K562 (cell line): ENCODE results near the gene CADPS2. TPM values are rescaled to one million over a fixed set of nuclear protein-coding genes. Genes with fewer than 3 reads are reported as not detected.

Source experiments
- ATAC-seq: fragments of 200-7000 bp; cut with Tn5 transposase; 3 replicates; pipeline ENCODE4 v1.9.1; 2020; ENCODE audit warnings: moderate library complexity
- BruUV-seq: library from RNA; stranded (reverse); fragments of 400-500 nt; replicated peaks from 2 replicates; lab custom pipeline; 2021; lab: Mats Ljungman, UMichigan
- CTCF ChIA-PET: fragments of 300-600 bp; formaldehyde crosslinking; extraction: SDS; loops from one replicate; lab custom pipeline; 2021; ENCODE audit warnings: low intra/inter-chr PET ratio; lab: Yijun Ruan, JAX
- POLR2A ChIA-PET: fragments of 300-600, 350-650 bp; sonication (Branson Sonifier 250); formaldehyde crosslinking; extraction: SDS; loops from one replicate; lab custom pipeline; 2021; ENCODE audit warnings: antibody characterized with exemption, inconsistent platforms; lab: Yijun Ruan, JAX
- DNase-seq, 4 experiments: peaks; one replicate each; pipeline versions ENCODE4 v3.0.0 to v3.0.0-alpha.2; 2011 to 2018; ENCODE audit warnings: low spot score in 3 of 4, mixed read lengths in 3 of 4; ENCODE audit errors: extremely low read depth in 1 of 4
- FAIRE-seq: peaks from 2 replicates; lab custom pipeline; 2011; peaks lifted over from hg19 to GRCh38; lab: Jason Lieb, UNC
- H2AFZ ChIP-seq: 2 replicates; pipeline ENCODE4 v1.6.0; 2011; ENCODE audit warnings: low read depth, low read length, control low read depth, inconsistent platforms
- H3K27ac ChIP-seq: fragments of 200-600 bp; 3 replicates; pipeline ENCODE4 v1.8.0; 2011; ENCODE audit warnings: low read depth, mild to moderate bottlenecking, control low read depth, inconsistent platforms, low read length, moderate library complexity, mixed read lengths; ENCODE audit errors: extremely low read depth
- H3K27me3 ChIP-seq, 2 experiments: fragments of 300-600 bp in 1 of 2; 2 replicates in 1 of 2; 3 replicates in 1 of 2; pipeline versions ENCODE4 v1.6.0 to v1.8.0; 2011; ENCODE audit warnings: inconsistent platforms in 2 of 2, low read length in 2 of 2, mild to moderate bottlenecking in 1 of 2, mixed read lengths in 1 of 2, moderate library complexity in 1 of 2; ENCODE audit not compliant: control insufficient read depth in 2 of 2, insufficient read depth in 2 of 2
- H3K36me3 ChIP-seq: fragments of 300-600 bp; 3 replicates; pipeline ENCODE4 v1.8.0; 2011; ENCODE audit warnings: mild to moderate bottlenecking, low read length, inconsistent platforms; ENCODE audit not compliant: control insufficient read depth, insufficient read depth
- H3K4me1 ChIP-seq, 2 experiments: fragments of 200-600 bp in 1 of 2; replicated peaks in 1 of 2; 2 replicates in 1 of 2; 3 replicates in 1 of 2; pipeline versions ENCODE4 v1.5.1 to v1.8.0; 2011; ENCODE audit warnings: inconsistent platforms in 2 of 2, low read length in 2 of 2, mild to moderate bottlenecking in 1 of 2, mixed read lengths in 1 of 2, moderate library complexity in 1 of 2; ENCODE audit not compliant: control insufficient read depth in 2 of 2, insufficient read depth in 2 of 2
- H3K4me2 ChIP-seq: 2 replicates; pipeline ENCODE4 v1.6.1; 2011; ENCODE audit warnings: low read length, control low read depth, inconsistent platforms, mixed read lengths; ENCODE audit not compliant: insufficient read depth
- H3K4me3 ChIP-seq: fragments of 200-600 bp; sonication (generic), shearing (Covaris generic); 2 replicates; pipeline ENCODE4 v1.5.1; 2016; ENCODE audit warnings: control low read depth, inconsistent platforms
- H3K79me2 ChIP-seq: fragments of 200-600 bp; 3 replicates; pipeline ENCODE4 v1.8.0; 2011; ENCODE audit warnings: low read length, inconsistent platforms; ENCODE audit not compliant: control insufficient read depth, insufficient read depth
- H3K9ac ChIP-seq, 2 experiments: 2 replicates each; pipeline versions ENCODE4 v1.6.0 to v1.6.1; 2011; ENCODE audit warnings: low read depth in 2 of 2, low read length in 2 of 2, control low read depth in 1 of 2, inconsistent platforms in 1 of 2, mild to moderate bottlenecking in 1 of 2, mixed read lengths in 1 of 2; ENCODE audit not compliant: insufficient read depth in 1 of 2
- H3K9me1 ChIP-seq: one replicate; pipeline ENCODE4 v1.6.0; 2011; ENCODE audit warnings: inconsistent platforms, mild to moderate bottlenecking, low read length, moderate library complexity; ENCODE audit not compliant: control insufficient read depth, insufficient read depth
- H3K9me3 ChIP-seq: replicated peaks from 2 replicates; pipeline ENCODE4 v1.5.1; 2011; ENCODE audit warnings: low read depth, low read length, inconsistent platforms; ENCODE audit not compliant: control insufficient read depth, insufficient read depth
- H4K20me1 ChIP-seq: replicated peaks from 2 replicates; pipeline ENCODE4 v1.6.1; 2011; ENCODE audit warnings: low read length, inconsistent platforms, mixed read lengths; ENCODE audit not compliant: control insufficient read depth, insufficient read depth
- ERF ChIP-seq: fragments of 450-650 bp; formaldehyde crosslinking; IDR thresholded peaks from 2 replicates; pipeline ENCODE4 v1.4.0; 2020; ENCODE audit warnings: mild to moderate bottlenecking, mixed read lengths
- GABPB2 ChIP-seq: fragments of 250-450 bp; sonication (Bioruptor Pico); conservative IDR thresholded peaks from 2 replicates; pipeline ENCODE4 v1.5.1; 2021; ENCODE audit warnings: mild to moderate bottlenecking
- GTF2F1 ChIP-seq: IDR thresholded peaks from 2 replicates; pipeline ENCODE4 v1.6.1; 2011; ENCODE audit warnings: low read depth, low read length, improper control_type of control experiment
- KDM5B ChIP-seq: fragments of 200-600 bp; sonication (generic); IDR thresholded peaks from 2 replicates; pipeline ENCODE4 v1.6.1; 2012; ENCODE audit warnings: low read depth, mild to moderate bottlenecking, moderate library complexity, low read length, control low read depth, inconsistent platforms; ENCODE audit not compliant: insufficient replicate concordance
- POU5F1 ChIP-seq: fragments of 150-350 bp; IDR thresholded peaks from 2 replicates; pipeline ENCODE4 v1.6.1; 2014; ENCODE audit warnings: borderline replicate concordance, low read length, low read depth, mild to moderate bottlenecking; ENCODE audit not compliant: partially characterized antibody
- RBM14 ChIP-seq: fragments of 200-400 bp; formaldehyde crosslinking; IDR thresholded peaks from 2 replicates; pipeline ENCODE4 v1.6.1; 2018; ENCODE audit warnings: low read depth, mild to moderate bottlenecking, low read length, moderate library complexity, borderline replicate concordance; ENCODE audit not compliant: insufficient read depth
- TGIF2 ChIP-seq: sonication (generic); formaldehyde crosslinking; IDR thresholded peaks from 2 replicates; pipeline ENCODE4 v1.8.1; 2022; ENCODE audit warnings: mild to moderate bottlenecking, missing genetic modification reagents, moderate library complexity
- ZBTB1 ChIP-seq: sonication (generic); formaldehyde crosslinking; IDR thresholded peaks from 2 replicates; pipeline ENCODE4 v1.8.1; 2023; ENCODE audit warnings: missing genetic modification reagents, low read depth, mild to moderate bottlenecking, borderline replicate concordance
- WGBS: fragments of 100-300 bp; shearing (Covaris generic); methylation state at CpG from one replicate; pipeline ENCODE4 v1.1.6; 2016; ENCODE audit warnings: low coverage, mixed read lengths; ENCODE audit not compliant: insufficient coverage; ENCODE audit errors: missing lambda C conversion rate; 5-methylcytosine and 5-hydroxymethylcytosine counted together
- in situ Hi-C: fragments of 300-500 bp; cut with MboI; formaldehyde crosslinking; loops from 4 replicates; pipeline ENCODE4 v1.15.0; 2018; ENCODE audit warnings: inconsistent platforms, mixed read lengths
- intact Hi-C: fragments of 100-400 bp; cut with micrococcal nuclease; formaldehyde crosslinking; loops from 2 replicates; pipeline ENCODE4 v1.14.2; 2022
- polyA plus RNA-seq, 8 experiments: library from polyadenylated mRNA; depleted of rRNA in 4 of 8; stranded (reverse) in 5 of 8; unstranded in 3 of 8; fragments of >200 nt; fragmentation: Nextera tagmentation in 2 of 8; fragmentation: Illumina TruSeq in 1 of 8; extraction: Ambion mirVana in 2 of 8; extraction: Trizol in 1 of 8; gene quantifications; 2 replicates each; pipeline versions ENCODE4 v1.2.1 to v1.2.3, GENCODE V29; 2011 to 2014; ENCODE audit warnings: inconsistent platforms in 1 of 8, missing spikeins in 1 of 8
- total RNA-seq, 7 experiments: library from RNA; depleted of rRNA in 6 of 7; stranded (reverse); fragments of >200 nt in 6 of 7; fragmentation: Illumina TruSeq in 2 of 7; extraction: Trizol in 2 of 7; gene quantifications; 2 replicates each; pipeline versions ENCODE4 v1.2.1 to v1.2.3, GENCODE V29; 2011 to 2021; ENCODE audit warnings: low replicate concordance in 1 of 7
- TF ChIP-seq, protein P1 (sequence below): sonication (generic); formaldehyde crosslinking; IDR thresholded peaks from 2 replicates; pipeline ENCODE4 v1.8.1; 2023; ENCODE audit warnings: mild to moderate bottlenecking, missing genetic modification reagents, moderate library complexity
- TF ChIP-seq, protein P2 (sequence below): fragments of 200-800 bp; sonication (Bioruptor generic); IDR thresholded peaks from 2 replicates; pipeline ENCODE4 v1.6.1; 2017; ENCODE audit warnings: missing genetic modification characterization, missing compliant biosample characterization

CADPS2 gene
- total and polyA plus RNA-seq, 9 of the 15 experiments (the other 6 are each of a cell fraction or from before 2014, with no cell fraction given): 0.03 to 0.14 (median 0.04) TPM; not detected in 1

DNA sequence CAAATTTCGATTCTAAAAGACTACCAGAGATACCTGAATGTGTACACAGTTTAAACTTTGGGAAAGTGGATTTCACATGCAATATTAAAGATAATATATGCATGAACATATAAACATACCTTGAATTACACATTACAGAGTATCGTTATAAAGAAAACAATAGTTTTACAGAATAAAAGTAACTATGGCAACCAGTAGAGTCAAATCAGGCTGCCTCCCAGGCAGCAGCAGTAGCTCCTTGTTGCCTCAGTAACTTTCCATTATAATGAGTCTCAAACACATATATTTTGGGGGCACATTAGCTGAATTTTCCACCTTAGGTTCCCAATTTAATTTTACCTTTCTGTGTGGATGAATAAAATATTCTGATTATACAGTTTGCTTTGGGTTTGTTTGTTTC lies 417.3 kb downstream of the CADPS2 start:
- Histone ChIP-seq H2AFZ (no peak overlapping the region), H3K4me2 (no peak overlapping the region), H4K20me1 (no peaks in the 10 kb centered on the region), H3K36me3 (no peaks in the 10 kb centered on the region), H3K9me3 (no peaks in the 10 kb centered on the region), H3K4me3 (no peak overlapping the region), H3K27me3 (no peaks in the 10 kb centered on the region), H3K27ac (no peak overlapping the region), H3K9me1 (no peaks in the 10 kb centered on the region), H3K9ac (no peak overlapping the region), H3K4me1 (no peaks in the 10 kb centered on the region), H3K79me2 (no peaks in the 10 kb centered on the region)
- in situ Hi-C loops: no loop called here
- no peak for ATAC-seq
- intact Hi-C loops: no loop called here
- TF ChIP-seq RBM14 (no peak), TGIF2 (no peak)
- ChIA-PET CTCF (no interaction called here), POLR2A (no interaction called here)
- no peak for FAIRE-seq
- 2% methylated on average over 2 of the region's 2 CpGs for WGBS
- BruUV-seq: no TSS peak
- no peak for DNase-seq

DNA sequence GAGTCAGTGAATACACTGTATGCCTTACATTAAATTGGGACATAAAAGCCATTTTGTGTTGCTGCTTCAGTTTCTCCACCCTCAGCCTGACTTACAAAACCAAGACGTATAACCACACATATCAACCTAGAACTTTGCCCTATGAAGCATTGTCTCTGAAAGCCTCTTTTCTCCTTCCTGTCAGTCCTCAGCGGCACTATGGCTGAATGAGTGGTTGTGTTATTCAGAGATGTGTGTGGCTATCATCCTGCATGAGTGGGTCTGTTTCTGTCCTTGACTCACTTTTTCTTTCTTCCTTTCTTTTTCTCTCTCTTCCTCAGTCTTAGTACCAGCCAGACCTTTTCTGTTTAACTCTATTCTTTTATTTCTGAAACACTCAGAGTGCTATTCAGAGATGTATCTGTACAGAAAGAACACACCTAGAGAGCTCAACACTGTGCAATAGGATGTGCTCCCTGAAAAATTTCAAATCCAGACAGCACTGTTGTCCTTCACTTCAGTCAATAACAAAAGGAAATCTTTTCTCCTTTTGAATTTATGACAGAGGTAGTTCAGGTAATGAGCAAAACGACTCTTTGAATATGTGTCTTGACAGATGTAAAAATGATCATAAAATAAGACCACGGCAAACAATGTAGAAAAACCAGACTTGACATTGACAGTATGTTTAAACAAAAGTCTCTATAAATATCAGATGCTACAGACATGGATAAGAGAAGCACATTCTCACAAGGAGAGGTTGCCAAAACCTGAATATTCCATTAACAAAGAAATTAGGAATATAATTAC lies 418.4 kb downstream of the CADPS2 start:
- Histone ChIP-seq H2AFZ (no peak overlapping the region), H4K20me1 (no peaks in the 10 kb centered on the region), H3K4me3 (no peak overlapping the region), H3K4me2 (no peak overlapping the region), H3K79me2 (no peaks in the 10 kb centered on the region), H3K27me3 (no peaks in the 10 kb centered on the region), H3K9ac (no peak overlapping the region), H3K27ac (no peak overlapping the region), H3K9me3 (no peaks in the 10 kb centered on the region), H3K36me3 (no peaks in the 10 kb centered on the region), H3K4me1 (no peaks in the 10 kb centered on the region), H3K9me1 (no peaks in the 10 kb centered on the region)
- intact Hi-C loops: no loop called here
- FAIRE-seq: no peak
- WGBS: 0% methylated on average over 4 of the region's 4 CpGs
- no peak for ATAC-seq
- CTCF ChIA-PET: no interaction called here
- POLR2A ChIA-PET: no interaction called here
- DNase-seq: no peak
- in situ Hi-C loops: no loop called here
- BruUV-seq: no TSS peak
- TF ChIP-seq, protein P1, sequence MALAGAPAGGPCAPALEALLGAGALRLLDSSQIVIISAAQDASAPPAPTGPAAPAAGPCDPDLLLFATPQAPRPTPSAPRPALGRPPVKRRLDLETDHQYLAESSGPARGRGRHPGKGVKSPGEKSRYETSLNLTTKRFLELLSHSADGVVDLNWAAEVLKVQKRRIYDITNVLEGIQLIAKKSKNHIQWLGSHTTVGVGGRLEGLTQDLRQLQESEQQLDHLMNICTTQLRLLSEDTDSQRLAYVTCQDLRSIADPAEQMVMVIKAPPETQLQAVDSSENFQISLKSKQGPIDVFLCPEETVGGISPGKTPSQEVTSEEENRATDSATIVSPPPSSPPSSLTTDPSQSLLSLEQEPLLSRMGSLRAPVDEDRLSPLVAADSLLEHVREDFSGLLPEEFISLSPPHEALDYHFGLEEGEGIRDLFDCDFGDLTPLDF (CRISPR knock-in tag): no peak
- no peak for TF ChIP-seq GTF2F1
- TF ChIP-seq ZBTB1 (CRISPR knock-in tag): no peak
- TF ChIP-seq, protein P2, sequence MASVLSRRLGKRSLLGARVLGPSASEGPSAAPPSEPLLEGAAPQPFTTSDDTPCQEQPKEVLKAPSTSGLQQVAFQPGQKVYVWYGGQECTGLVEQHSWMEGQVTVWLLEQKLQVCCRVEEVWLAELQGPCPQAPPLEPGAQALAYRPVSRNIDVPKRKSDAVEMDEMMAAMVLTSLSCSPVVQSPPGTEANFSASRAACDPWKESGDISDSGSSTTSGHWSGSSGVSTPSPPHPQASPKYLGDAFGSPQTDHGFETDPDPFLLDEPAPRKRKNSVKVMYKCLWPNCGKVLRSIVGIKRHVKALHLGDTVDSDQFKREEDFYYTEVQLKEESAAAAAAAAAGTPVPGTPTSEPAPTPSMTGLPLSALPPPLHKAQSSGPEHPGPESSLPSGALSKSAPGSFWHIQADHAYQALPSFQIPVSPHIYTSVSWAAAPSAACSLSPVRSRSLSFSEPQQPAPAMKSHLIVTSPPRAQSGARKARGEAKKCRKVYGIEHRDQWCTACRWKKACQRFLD: no peak
- no peak for TF ChIP-seq POU5F1
- no peak for TF ChIP-seq GABPB2 (CRISPR knock-in tag)
- TF ChIP-seq ERF (CRISPR knock-in tag): no peak
- no peak for TF ChIP-seq KDM5B
